LNCaP clone FGC (cell line): Measurements from ENCODE around the gene GPNMB.

Source experiments
- DNase-seq: peaks from one replicate; pipeline ENCODE4 v3.0.0-alpha.2; 2011; ENCODE audit warnings: low read depth
- H3K4me3 ChIP-seq: 2 replicates; pipeline ENCODE4 v1.5.1; 2011; ENCODE audit warnings: mild to moderate bottlenecking, low read depth, low read length, control low read depth
- TF ChIP-seq, protein P1 (sequence below): IDR thresholded peaks from 2 replicates; pipeline ENCODE4 v1.5.1; 2012; ENCODE audit warnings: mild to moderate bottlenecking; ENCODE audit not compliant: control insufficient read depth, insufficient read depth; ENCODE audit errors: extremely low read depth

GPNMB gene

DNA sequence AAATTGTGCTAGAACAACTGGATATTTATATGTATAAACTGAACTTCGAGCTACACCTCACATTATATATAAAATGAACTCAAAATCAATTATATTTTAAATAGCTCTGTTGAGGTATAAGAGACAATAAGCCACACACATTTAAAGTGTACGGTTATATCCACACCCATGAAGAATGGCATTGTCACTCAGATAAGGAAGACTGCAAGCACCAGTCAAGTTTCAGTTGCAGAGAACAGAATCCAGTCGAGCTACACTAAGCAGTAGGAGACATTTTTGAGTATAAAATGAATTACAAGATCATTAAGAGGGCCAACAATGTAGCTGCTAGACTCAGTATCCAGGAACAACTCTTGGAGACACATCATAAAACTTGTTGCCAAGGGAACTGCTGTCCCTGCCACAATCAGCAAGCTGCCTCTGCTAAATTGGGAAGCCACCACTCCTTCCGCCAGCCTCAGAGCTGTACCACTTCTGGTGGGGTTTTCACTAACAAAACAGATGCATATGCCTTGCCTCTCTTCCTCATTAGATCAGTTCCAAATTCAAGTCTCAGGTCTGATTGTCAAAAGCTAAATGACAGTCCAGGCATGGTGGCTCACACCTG, 19.6 kb upstream of the GPNMB start:
- DNase-seq: no peak
- TF ChIP-seq, protein P1, sequence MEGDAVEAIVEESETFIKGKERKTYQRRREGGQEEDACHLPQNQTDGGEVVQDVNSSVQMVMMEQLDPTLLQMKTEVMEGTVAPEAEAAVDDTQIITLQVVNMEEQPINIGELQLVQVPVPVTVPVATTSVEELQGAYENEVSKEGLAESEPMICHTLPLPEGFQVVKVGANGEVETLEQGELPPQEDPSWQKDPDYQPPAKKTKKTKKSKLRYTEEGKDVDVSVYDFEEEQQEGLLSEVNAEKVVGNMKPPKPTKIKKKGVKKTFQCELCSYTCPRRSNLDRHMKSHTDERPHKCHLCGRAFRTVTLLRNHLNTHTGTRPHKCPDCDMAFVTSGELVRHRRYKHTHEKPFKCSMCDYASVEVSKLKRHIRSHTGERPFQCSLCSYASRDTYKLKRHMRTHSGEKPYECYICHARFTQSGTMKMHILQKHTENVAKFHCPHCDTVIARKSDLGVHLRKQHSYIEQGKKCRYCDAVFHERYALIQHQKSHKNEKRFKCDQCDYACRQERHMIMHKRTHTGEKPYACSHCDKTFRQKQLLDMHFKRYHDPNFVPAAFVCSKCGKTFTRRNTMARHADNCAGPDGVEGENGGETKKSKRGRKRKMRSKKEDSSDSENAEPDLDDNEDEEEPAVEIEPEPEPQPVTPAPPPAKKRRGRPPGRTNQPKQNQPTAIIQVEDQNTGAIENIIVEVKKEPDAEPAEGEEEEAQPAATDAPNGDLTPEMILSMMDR: no peak
- H3K4me3 ChIP-seq: no peak overlapping the region

DNA sequence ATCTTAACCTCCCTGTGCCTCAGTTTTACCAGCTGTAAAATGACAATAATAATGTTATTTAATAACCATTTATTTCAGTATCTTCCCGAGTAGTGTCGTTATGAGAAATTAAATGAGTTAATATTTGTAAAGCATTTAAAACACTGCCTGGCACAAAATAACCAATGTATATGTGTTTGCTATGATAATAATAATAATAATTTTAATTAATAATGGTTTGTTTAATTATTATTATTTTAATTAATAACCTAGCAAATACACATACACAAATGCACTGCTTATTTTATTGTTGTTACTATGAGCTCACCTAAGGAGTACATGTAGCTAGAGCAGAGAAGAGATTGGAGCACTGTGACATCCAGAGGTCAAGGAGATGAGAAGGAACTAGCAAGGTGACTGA, 18.2 kb upstream of the GPNMB start:
- DNase-seq: no peak
- TF ChIP-seq, protein P1: no peak
- no peak overlapping the region for H3K4me3 ChIP-seq

DNA sequence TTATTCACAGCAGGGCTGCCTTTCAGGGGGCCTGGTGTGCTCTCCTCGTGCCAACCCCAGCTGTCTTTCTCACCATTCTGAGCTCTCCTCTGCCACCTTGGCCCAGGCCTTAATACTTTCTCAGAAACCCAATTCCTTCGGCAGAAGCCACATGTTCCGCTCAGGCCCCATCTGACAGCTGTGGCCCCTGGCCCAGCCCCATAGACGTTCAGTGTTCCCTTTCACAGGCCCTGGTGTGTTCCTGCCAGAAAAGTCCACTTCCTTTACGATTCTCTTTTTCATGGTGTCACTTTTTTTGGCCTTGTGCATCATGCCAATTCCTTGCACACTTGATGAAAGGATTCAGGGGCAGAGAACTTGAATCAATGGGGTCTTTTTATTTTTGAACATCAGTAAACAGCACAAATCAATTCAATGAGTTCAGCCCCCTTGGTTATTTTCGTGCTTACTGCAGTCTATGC, 15.9 kb upstream of the GPNMB start:
- no peak for DNase-seq
- TF ChIP-seq, protein P1: no peak
- no peak overlapping the region for H3K4me3 ChIP-seq

DNA sequence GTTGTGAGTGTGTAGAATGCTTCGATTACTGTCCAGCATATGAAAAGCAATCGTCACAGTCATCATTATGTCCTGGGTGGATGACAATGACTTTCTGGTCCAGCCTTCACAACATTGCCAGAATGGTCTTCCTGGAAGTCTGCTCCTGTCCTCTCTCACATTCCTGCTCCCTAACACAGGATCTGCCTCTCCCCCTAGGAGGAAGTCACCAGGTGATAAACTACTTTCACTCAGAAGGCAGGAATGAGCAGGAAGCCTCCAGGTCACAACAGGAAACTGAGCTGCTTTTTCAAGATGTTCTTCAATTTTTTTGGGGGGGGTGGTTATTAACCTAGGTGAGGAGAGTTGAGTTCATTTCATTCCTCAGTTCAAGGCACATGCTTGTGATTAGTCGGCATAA, 13.6 kb upstream of the GPNMB start:
- no peak overlapping the region for H3K4me3 ChIP-seq
- DNase-seq: no peak
- TF ChIP-seq, protein P1: no peak

DNA sequence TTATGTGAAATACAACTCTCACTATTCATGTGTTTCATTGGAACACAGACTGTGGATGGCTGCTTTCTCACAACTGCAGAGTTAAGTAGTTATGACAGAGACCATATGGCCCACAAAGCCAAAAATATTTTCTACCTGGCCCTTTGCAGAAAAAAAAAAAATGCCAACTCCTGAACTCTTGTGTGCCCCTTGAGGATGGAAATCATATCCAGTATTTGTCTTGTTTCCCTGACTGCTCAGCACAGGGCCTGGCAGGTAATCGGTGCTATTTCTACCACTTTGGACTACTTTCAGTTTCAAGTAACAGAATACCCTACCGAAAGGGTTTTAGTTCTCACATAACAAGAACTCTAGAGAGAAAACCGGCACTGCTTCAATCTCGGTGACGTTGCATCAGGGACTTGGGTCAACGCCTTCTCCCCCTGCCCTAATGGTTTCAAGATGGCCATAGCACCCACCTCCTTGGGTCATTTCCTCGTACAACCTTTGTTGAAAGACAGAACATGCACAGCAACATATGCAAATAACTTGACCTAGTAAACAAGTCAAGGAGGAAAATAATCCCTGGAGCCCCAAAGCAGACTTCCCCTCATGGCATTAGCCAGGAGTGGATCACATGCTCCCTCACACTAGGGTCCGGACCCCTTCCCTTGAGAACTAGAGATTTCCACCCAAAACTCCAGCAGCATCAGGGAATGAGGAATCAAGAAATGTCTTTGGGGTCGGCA, 11.8 kb upstream of the GPNMB start:
- TF ChIP-seq, protein P1: no peak
- no peak overlapping the region for H3K4me3 ChIP-seq
- DNase-seq: no peak

DNA sequence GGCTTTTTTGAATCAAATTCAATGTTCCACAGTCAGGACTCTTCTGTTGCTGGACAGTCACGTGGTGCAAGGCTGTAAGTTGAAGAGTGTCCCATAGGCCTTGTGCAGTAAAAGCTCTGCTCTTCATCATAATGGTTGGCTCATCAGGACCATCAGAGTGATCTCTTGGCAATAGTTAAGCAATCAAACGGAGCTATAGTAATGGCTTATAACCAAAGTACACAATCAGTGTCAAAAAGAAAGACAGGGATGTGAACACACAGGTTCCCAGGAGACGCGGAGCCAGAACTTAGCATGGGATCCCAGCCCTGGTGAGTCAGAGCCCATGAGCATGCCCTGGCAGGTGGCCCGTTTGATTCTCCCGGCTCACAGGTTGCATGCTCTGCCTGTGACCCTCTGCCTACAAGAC, 10.8 kb upstream of the GPNMB start:
- no peak overlapping the region for H3K4me3 ChIP-seq
- DNase-seq: peak; percentile 91
- TF ChIP-seq, protein P1: no peak
